Kidney glomerular epithelial cell (primary cell): ENCODE results near the gene SDHA.
"Not testable (repeated sequence)": the region's sequence is repeated elsewhere in the genome, so short reads cannot be mapped to it uniquely, and the experiment has no call there.

Source experiments
- DNase-seq: peaks from one replicate; lab custom pipeline; 2025; lab: John Stamatoyannopoulos, UW

The SDHA gene

GRCh38 chr5:222951-223715 lies 5.0 kb downstream of the SDHA start:
- not testable (repeated sequence) for DNase-seq

GRCh38 chr5:223791-224190 lies 5.7 kb downstream of the SDHA start:
- no peak for DNase-seq

- DNase-seq, result no peak
Measured at GRCh38 chr5:225334-225733, 7.2 kb downstream of the SDHA start.

GRCh38 chr5:227375-227774 lies 9.3 kb downstream of the SDHA start:
- DNase-seq, result not testable (repeated sequence)

- DNase-seq, result no peak
Measured at GRCh38 chr5:228886-229285, 10.8 kb downstream of the SDHA start.

GRCh38 chr5:230711-231110 lies 12.6 kb downstream of the SDHA start:
- DNase-seq, result no peak

GRCh38 chr5:231661-232060 lies 13.5 kb downstream of the SDHA start:
- no peak for DNase-seq

- DNase-seq, result not testable (repeated sequence)
Measured at GRCh38 chr5:233426-233825, 15.3 kb downstream of the SDHA start.

- no peak for DNase-seq
Measured at GRCh38 chr5:234450-234849, 16.3 kb downstream of the SDHA start.

- not testable (repeated sequence) for DNase-seq
Measured at GRCh38 chr5:235527-235926, 17.4 kb downstream of the SDHA start.

- DNase-seq, result not testable (repeated sequence)
Measured at GRCh38 chr5:237931-238330, 19.8 kb downstream of the SDHA start.

- not testable (repeated sequence) for DNase-seq
Measured at GRCh38 chr5:240550-240949, 22.4 kb downstream of the SDHA start.

- DNase-seq, result not testable (repeated sequence)
Measured at GRCh38 chr5:241045-241669, 23.0 kb downstream of the SDHA start.

GRCh38 chr5:243683-244367 lies 25.7 kb downstream of the SDHA start:
- DNase-seq, result not testable (repeated sequence)

GRCh38 chr5:245717-246116 lies 27.6 kb downstream of the SDHA start:
- DNase-seq, result not testable (repeated sequence)

GRCh38 chr5:250396-250795 lies 32.3 kb downstream of the SDHA start:
- not testable (repeated sequence) for DNase-seq

- DNase-seq, result not testable (repeated sequence)
Measured at GRCh38 chr5:251016-251415, 32.9 kb downstream of the SDHA start.

GRCh38 chr5:251538-251937 lies 33.4 kb downstream of the SDHA start:
- DNase-seq, result not testable (repeated sequence)

GRCh38 chr5:251975-252374 lies 33.9 kb downstream of the SDHA start:
- DNase-seq, result not testable (repeated sequence)

- no peak for DNase-seq
Measured at GRCh38 chr5:252546-252945, 34.4 kb downstream of the SDHA start.

GRCh38 chr5:254322-254721 lies 36.2 kb downstream of the SDHA start:
- DNase-seq, result not testable (repeated sequence)

- not testable (repeated sequence) for DNase-seq
Measured at GRCh38 chr5:255116-255515, 37.0 kb downstream of the SDHA start.

GRCh38 chr5:256347-256746 lies 38.2 kb downstream of the SDHA start:
- not testable (repeated sequence) for DNase-seq
